Prostate gland (tissue), 2 donors: ENCODE data around the gene ARHGAP35. TPM values are rescaled to one million over a fixed set of nuclear protein-coding genes. Genes with fewer than 3 reads are reported as not detected.

Experiments
- DNase-seq: peaks from one replicate; pipeline ENCODE4 v3.0.0-alpha.2; 2019; ENCODE audit warnings: low spot score
- H3K27ac ChIP-seq, 2 donors: fragments of 200-600 bp; sonication (generic); 2 replicates each; pipeline ENCODE4 v1.5.1; 2017 to 2019
- H3K27me3 ChIP-seq: fragments of 200-600 bp; sonication (generic); replicated peaks from 2 replicates; pipeline ENCODE4 v1.5.1; 2019; ENCODE audit not compliant: insufficient read depth
- H3K36me3 ChIP-seq, 2 donors: fragments of 200-600 bp; sonication (generic); 1 replicate in 1 of 2; 2 replicates in 1 of 2; pipeline versions ENCODE4 v1.5.1 to v1.8.1; 2017 to 2019
- H3K4me1 ChIP-seq: fragments of 200-600 bp; sonication (generic); replicated peaks from 2 replicates; pipeline ENCODE4 v1.5.1; 2019
- H3K4me3 ChIP-seq, 2 donors: fragments of 200-600 bp; sonication (generic); 2 replicates each; pipeline ENCODE4 v1.5.1; 2017 to 2019
- H3K9me3 ChIP-seq: fragments of 200-600 bp; sonication (generic); 2 replicates; pipeline ENCODE4 v1.5.1; 2017
- POLR2A ChIP-seq: fragments of 450-650 bp; IDR thresholded peaks from one replicate; pipeline ENCODE4 v1.6.1; 2016; ENCODE audit warnings: antibody characterized with exemption, mild to moderate bottlenecking
- POLR2AphosphoS5 ChIP-seq: sonication (generic); formaldehyde crosslinking; IDR thresholded peaks from one replicate; pipeline ENCODE4 v1.6.1; 2017; ENCODE audit warnings: antibody characterized with exemption
- WGBS: methylation state at CpG from one replicate; pipeline ENCODE4 v1.1.5; 2018; 5-methylcytosine and 5-hydroxymethylcytosine counted together
- intact Hi-C: fragments of 100-400 bp; cut with DNase I; formaldehyde crosslinking; loops from one replicate; pipeline ENCODE4 v1.14.2; 2022
- total RNA-seq, 2 donors: library from RNA; depleted of rRNA; stranded (reverse); fragments of >200 nt; gene quantifications; one replicate each; pipeline ENCODE4 v1.1.0, GENCODE V29; 2016
- TF ChIP-seq, protein P1 (sequence below), 4 experiments: fragments of 200-600 bp in 2 of 4; fragments of 450-650 bp in 2 of 4; sonication (generic) in 2 of 4; IDR thresholded peaks; 1 replicate in 3 of 4; 2 replicates in 1 of 4; pipeline ENCODE4 v1.5.1; 2016 to 2019; ENCODE audit warnings: antibody characterized with exemption in 4 of 4, mild to moderate bottlenecking in 2 of 4, moderate library complexity in 2 of 4

The ARHGAP35 gene
- total RNA-seq, 2 donors from 2014 or later: 56.3 to 75.0 TPM

DNA sequence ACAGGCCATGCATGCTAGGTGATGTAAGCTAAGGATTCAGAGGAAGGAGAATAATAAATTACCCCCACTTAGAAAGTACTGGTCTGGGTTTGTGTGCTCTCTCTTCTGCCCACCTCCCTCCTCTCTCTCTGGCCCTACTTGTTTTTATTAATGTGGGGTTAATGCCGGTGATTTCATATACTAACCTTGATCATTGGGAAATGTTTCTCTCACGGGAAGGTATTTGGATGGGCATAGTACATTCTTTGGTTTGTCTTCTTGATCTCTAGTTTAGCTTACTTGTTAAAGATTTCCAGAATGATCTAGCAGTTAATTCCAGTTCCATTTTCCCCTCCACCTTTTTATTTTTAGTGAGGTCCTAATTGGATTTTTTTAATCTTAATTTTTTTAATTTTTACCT lies 24.6 kb downstream of the ARHGAP35 start:
- no peaks in the 10 kb centered on the region for H3K36me3 ChIP-seq
- 66% methylated on average over 2 of the region's 2 CpGs for WGBS
- intact Hi-C loops: no loop called here
- H3K9me3 ChIP-seq: no peaks in the 10 kb centered on the region
- TF ChIP-seq, protein P1, sequence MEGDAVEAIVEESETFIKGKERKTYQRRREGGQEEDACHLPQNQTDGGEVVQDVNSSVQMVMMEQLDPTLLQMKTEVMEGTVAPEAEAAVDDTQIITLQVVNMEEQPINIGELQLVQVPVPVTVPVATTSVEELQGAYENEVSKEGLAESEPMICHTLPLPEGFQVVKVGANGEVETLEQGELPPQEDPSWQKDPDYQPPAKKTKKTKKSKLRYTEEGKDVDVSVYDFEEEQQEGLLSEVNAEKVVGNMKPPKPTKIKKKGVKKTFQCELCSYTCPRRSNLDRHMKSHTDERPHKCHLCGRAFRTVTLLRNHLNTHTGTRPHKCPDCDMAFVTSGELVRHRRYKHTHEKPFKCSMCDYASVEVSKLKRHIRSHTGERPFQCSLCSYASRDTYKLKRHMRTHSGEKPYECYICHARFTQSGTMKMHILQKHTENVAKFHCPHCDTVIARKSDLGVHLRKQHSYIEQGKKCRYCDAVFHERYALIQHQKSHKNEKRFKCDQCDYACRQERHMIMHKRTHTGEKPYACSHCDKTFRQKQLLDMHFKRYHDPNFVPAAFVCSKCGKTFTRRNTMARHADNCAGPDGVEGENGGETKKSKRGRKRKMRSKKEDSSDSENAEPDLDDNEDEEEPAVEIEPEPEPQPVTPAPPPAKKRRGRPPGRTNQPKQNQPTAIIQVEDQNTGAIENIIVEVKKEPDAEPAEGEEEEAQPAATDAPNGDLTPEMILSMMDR (IDR thresholded peaks at IDR 0.05): no peak
- no peak for TF ChIP-seq POLR2AphosphoS5
- TF ChIP-seq POLR2A: no peak
- no peaks in the 10 kb centered on the region for H3K4me1 ChIP-seq
- H3K27ac ChIP-seq: no peak overlapping the region
- DNase-seq: no peak
- H3K4me3 ChIP-seq: no peak overlapping the region
- no peaks in the 10 kb centered on the region for H3K27me3 ChIP-seq

DNA sequence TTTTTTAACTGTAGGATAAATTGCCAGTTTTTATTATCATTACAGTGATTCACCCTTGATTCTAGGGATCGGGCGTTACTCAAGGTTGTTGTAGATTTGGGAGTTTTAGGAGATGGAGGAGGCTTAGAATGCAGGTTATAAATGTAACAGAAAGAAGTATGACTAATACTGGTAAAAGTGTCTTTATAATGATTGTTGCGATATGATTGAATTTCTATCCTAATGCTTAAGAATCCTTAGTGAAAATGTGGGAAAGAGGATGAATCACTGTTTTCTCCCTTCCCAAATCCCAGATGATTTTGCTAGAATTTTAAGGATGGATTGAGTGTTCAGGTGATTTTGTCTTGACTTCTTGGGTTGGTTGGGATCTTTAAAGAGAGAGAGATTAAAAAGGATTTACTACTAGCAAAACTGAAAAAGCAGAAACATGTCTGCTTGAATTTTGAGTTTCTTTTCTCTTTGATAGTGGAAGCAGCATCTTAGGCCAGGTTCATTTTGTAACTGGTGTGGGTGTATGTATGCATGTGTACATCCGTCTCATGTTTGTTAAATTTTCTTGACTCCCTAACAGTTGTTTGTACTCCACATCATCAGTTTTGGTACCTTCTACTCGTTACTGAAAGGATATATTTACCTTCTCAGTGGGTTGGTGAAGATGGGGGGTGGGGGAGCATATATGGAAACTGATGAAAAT lies 25.9 kb downstream of the ARHGAP35 start:
- TF ChIP-seq, protein P1 (IDR thresholded peaks at IDR 0.05): no peak
- TF ChIP-seq POLR2A (no peak), POLR2AphosphoS5 (no peak)
- intact Hi-C loops: no loop called here
- Histone ChIP-seq H3K4me3 (no peak overlapping the region), H3K27me3 (no peaks in the 10 kb centered on the region), H3K27ac (no peak overlapping the region), H3K4me1 (no peaks in the 10 kb centered on the region), H3K9me3 (no peaks in the 10 kb centered on the region), H3K36me3 (no peaks in the 10 kb centered on the region)
- 81% methylated on average over 5 of the region's 5 CpGs for WGBS
- no peak for DNase-seq

DNA sequence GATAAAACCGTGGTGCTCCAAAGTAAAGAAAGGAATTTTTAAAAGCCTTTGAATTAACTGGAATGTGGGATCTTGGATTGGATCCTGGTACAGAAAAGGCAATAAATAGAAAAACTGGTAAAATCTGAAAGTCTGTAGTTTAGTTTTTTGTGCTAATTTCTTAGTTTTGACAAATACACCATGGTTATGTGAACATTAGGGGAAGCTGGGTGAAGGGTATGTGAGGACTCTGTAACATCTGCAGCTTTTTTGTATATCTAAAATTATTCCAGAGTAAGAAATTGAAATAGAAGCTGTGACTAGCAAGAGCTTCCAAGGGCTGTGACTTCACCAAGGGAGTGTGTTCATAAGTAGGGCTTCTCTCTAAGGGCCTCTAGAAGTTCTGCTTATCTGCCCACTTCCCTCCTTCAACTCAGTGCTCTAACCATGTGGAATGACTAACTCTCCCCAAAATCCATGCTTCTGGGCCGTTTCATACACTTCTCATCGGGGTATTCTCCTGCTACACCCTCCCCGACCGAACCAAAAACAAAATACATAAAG lies 26.5 kb downstream of the ARHGAP35 start:
- H3K36me3 ChIP-seq: no peaks in the 10 kb centered on the region
- 89% methylated on average over 5 of the region's 5 CpGs for WGBS
- no peaks in the 10 kb centered on the region for H3K9me3 ChIP-seq
- H3K27me3 ChIP-seq: no peaks in the 10 kb centered on the region
- intact Hi-C loops: no loop called here
- TF ChIP-seq POLR2A: no peak
- TF ChIP-seq, protein P1 (IDR thresholded peaks at IDR 0.05): no peak
- no peak for TF ChIP-seq POLR2AphosphoS5
- H3K27ac ChIP-seq: no peak overlapping the region
- no peak overlapping the region for H3K4me3 ChIP-seq
- no peaks in the 10 kb centered on the region for H3K4me1 ChIP-seq
- DNase-seq: no peak

DNA sequence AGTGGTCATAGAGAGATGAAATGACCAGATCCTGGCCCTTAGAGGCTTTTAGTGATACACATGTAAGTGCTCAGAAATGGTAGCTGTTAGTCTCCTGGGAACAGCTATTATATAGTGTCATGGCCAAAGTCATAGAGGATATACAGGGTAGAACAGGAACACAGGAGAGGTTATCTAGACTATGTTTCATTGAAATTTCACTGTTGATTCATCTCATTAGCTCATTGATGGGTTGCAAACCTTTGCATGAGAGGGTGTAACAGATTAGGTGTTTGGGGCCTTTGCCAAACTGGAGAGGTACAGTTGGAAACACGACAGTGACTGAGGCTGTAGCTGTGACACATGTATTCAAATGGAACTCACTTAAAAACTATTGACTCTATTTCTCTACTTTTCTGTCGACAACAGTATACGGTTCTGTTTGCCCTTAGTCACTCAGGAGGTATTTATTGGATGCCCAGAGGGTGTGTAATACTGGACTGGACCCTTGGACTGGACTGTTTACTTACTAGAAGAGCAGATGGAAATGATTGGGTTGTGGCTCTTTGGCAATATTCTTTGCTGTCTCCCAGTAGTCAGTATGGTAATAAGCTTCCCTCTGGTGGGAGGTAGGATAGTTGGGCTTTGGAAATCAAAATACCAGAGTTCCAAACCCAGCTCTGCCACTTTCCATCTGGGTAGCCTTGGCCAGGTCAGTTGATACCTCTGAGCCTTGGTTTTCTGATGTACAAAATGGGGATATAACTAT lies 29.8 kb downstream of the ARHGAP35 start:
- H3K9me3 ChIP-seq: no peaks in the 10 kb centered on the region
- H3K27me3 ChIP-seq: no peaks in the 10 kb centered on the region
- H3K27ac ChIP-seq: no peak overlapping the region
- H3K4me1 ChIP-seq: no peaks in the 10 kb centered on the region
- H3K4me3 ChIP-seq: no peak overlapping the region
- WGBS: 8% methylated on average over 3 of the region's 3 CpGs
- intact Hi-C loops: no loop called here
- no peak for DNase-seq
- no peaks in the 10 kb centered on the region for H3K36me3 ChIP-seq
- TF ChIP-seq, protein P1 (IDR thresholded peaks at IDR 0.05): no peak
- peak; percentile 6 for TF ChIP-seq POLR2AphosphoS5
